Transverse colon (tissue), 4 donors: Measurements from ENCODE around the gene WT1.

Experiments
- POLR2A ChIP-seq: fragments of 450-650 bp; IDR thresholded peaks from one replicate; pipeline ENCODE4 v1.6.1; 2016; ENCODE audit warnings: antibody characterized with exemption, mild to moderate bottlenecking, moderate library complexity
- POLR2AphosphoS5 ChIP-seq, 3 donors: sonication (generic); formaldehyde crosslinking; IDR thresholded peaks; one replicate each; pipeline ENCODE4 v1.6.1; 2016; ENCODE audit warnings: antibody characterized with exemption in 3 of 3
- TF ChIP-seq, protein P1 (sequence below), 5 experiments: fragments of 200-600 bp in 3 of 5; fragments of 450-650 bp in 2 of 5; sonication (generic) in 3 of 5; IDR thresholded peaks; 1 replicate in 2 of 5; 2 replicates in 3 of 5; pipeline ENCODE4 v1.5.1; 2016 to 2017; ENCODE audit warnings: antibody characterized with exemption in 5 of 5, inconsistent platforms in 3 of 5, mild to moderate bottlenecking in 2 of 5, moderate library complexity in 1 of 5

DNA sequence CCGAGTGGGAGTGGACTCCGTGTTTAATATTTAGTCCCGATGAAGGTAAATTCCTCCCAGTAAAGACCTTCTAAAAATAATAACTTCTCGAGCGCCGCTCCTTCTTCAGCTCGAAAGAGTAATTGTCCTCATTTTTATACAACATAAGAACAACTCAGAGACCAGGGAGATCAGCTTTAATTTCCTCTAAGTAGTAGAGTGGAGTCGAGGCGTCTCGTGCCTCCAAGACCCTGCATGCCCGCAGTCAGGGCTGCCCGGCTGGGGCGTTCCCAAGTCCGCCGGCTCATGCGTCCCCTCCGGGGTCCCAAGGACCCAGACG is 7.8 kb downstream of the WT1 start:
- TF ChIP-seq POLR2AphosphoS5 (IDR thresholded peaks at IDR 0.05) (no peak), POLR2A (no peak)
- TF ChIP-seq, protein P1, sequence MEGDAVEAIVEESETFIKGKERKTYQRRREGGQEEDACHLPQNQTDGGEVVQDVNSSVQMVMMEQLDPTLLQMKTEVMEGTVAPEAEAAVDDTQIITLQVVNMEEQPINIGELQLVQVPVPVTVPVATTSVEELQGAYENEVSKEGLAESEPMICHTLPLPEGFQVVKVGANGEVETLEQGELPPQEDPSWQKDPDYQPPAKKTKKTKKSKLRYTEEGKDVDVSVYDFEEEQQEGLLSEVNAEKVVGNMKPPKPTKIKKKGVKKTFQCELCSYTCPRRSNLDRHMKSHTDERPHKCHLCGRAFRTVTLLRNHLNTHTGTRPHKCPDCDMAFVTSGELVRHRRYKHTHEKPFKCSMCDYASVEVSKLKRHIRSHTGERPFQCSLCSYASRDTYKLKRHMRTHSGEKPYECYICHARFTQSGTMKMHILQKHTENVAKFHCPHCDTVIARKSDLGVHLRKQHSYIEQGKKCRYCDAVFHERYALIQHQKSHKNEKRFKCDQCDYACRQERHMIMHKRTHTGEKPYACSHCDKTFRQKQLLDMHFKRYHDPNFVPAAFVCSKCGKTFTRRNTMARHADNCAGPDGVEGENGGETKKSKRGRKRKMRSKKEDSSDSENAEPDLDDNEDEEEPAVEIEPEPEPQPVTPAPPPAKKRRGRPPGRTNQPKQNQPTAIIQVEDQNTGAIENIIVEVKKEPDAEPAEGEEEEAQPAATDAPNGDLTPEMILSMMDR (IDR thresholded peaks at IDR 0.05), result no peak
